ENCODE results near the gene OR7G2.

Gene OR7G2

GRCh38 chr19:9144920-9145319 lies 37.6 kb upstream of the OR7G2 start:
- Histone ChIP-seq H3K9me3 (ENCODE audit: insufficient read depth, low read depth, low read length) (peaks cover 4% of the 10 kb centered on the region), H3K4me3 (ENCODE audit: low read depth, low read length) (no peak overlapping the region), H3K36me3 (ENCODE audit: control insufficient read depth in 1 of 2, insufficient read depth in 2 of 2, low read length in 2 of 2) (peaks cover 8 to 10% of the 10 kb centered on the region in 2 experiments), H3K14ac (ENCODE audit: low read length) (no peak overlapping the region), H2AK5ac (ENCODE audit: low read length) (no peak overlapping the region), H3K23ac (ENCODE audit: low read length) (no peak overlapping the region), H4K8ac (ENCODE audit: low read depth, low read length) (no peak overlapping the region), H3K18ac (ENCODE audit: low read length) (no peak overlapping the region), H3K9ac (ENCODE audit: low read length) (no peak overlapping the region), H2AFZ (ENCODE audit: insufficient read depth, low read length, poor library complexity) (no peak overlapping the region), H3K27me3 (ENCODE audit: insufficient read depth, low read length) (no peaks in the 10 kb centered on the region), H3K79me2 (ENCODE audit: control insufficient read depth, insufficient read depth, low read length, poor library complexity) (peaks cover 15% of the 10 kb centered on the region), H2BK5ac (ENCODE audit: low read depth, low read length, poor library complexity) (no peak overlapping the region), H3K79me1 (ENCODE audit: low read length) (peaks cover 4% of the 10 kb centered on the region), H2BK12ac (ENCODE audit: low read length) (no peak overlapping the region), H4K12ac (ENCODE audit: low read depth, low read length) (no peak overlapping the region), H3K4me2 (ENCODE audit: low read length) (no peak overlapping the region), H3K4ac (ENCODE audit: low read depth, low read length) (peak overlapping the region; percentile 19), H4K91ac (ENCODE audit: low read depth, low read length) (no peak overlapping the region), H2BK120ac (ENCODE audit: insufficient read depth, low read length, poor library complexity) (no peak overlapping the region), H3K4me1 (ENCODE audit: control insufficient read depth in 1 of 2, insufficient read depth in 2 of 2, low read length in 2 of 2) (no peaks in the 10 kb centered on the region), H3K27ac (ENCODE audit: low read depth, low read length) (no peak overlapping the region)
- DNase-seq, result no peak
- WGBS (ENCODE audit: extremely low coverage, insufficient coverage, insufficient read length), result no CpG with 5 or more reads among the region's 5 CpGs

GRCh38 chr19:9140159-9140874 lies 33.0 kb upstream of the OR7G2 start, which contains the start of gene ZNF317:
Gene ZNF317 (plus strand): TSS chr19:9140397. CDS start chr19:9156017, 15,620 bp downstream.
- Histone ChIP-seq H3K9ac (ENCODE audit: low read length) (peak within 1 kb of the TSS; percentile 100), H3K9me3 (ENCODE audit: insufficient read depth, low read depth, low read length) (peaks cover 4% of the 10 kb centered on the region), H3K27ac (ENCODE audit: low read depth, low read length) (no peak within 1 kb of the TSS), H3K36me3 (ENCODE audit: control insufficient read depth in 1 of 2, insufficient read depth in 2 of 2, low read length in 2 of 2) (peaks cover 0 to 2% of the 10 kb centered on the region in 2 experiments), H2BK120ac (ENCODE audit: insufficient read depth, low read length, poor library complexity) (peak within 1 kb of the TSS; percentile 36), H3K79me1 (ENCODE audit: low read length) (peaks cover 4% of the 10 kb centered on the region), H3K4me2 (ENCODE audit: low read length) (peak within 1 kb of the TSS; percentile 97), H4K8ac (ENCODE audit: low read depth, low read length) (peak within 1 kb of the TSS; percentile 84), H3K4me3 (ENCODE audit: low read depth, low read length) (peak within 1 kb of the TSS; percentile 98), H4K12ac (ENCODE audit: low read depth, low read length) (peak within 1 kb of the TSS; percentile 55), H3K14ac (ENCODE audit: low read length) (peak within 1 kb of the TSS; percentile 79), H3K4me1 (ENCODE audit: control insufficient read depth in 1 of 2, insufficient read depth in 2 of 2, low read length in 2 of 2) (peaks cover 0 to 2% of the 10 kb centered on the region in 2 experiments), H2AK5ac (ENCODE audit: low read length) (peak within 1 kb of the TSS; percentile 31), H2BK5ac (ENCODE audit: low read depth, low read length, poor library complexity) (peak within 1 kb of the TSS; percentile 37), H3K23ac (ENCODE audit: low read length) (peak within 1 kb of the TSS; percentile 53), H4K91ac (ENCODE audit: low read depth, low read length) (peak within 1 kb of the TSS; percentile 73), H3K27me3 (ENCODE audit: insufficient read depth, low read length) (no peaks in the 10 kb centered on the region), H3K79me2 (ENCODE audit: control insufficient read depth, insufficient read depth, low read length, poor library complexity) (peaks cover 11% of the 10 kb centered on the region), H2BK12ac (ENCODE audit: low read length) (no peak within 1 kb of the TSS), H3K18ac (ENCODE audit: low read length) (peak within 1 kb of the TSS; percentile 66), H3K4ac (ENCODE audit: low read depth, low read length) (peak within 1 kb of the TSS; percentile 69), H2AFZ (ENCODE audit: insufficient read depth, low read length, poor library complexity) (peak within 1 kb of the TSS; percentile 92)
- WGBS (ENCODE audit: extremely low coverage, insufficient coverage, insufficient read length), result no CpG with 5 or more reads among the region's 43 CpGs
- peak; percentile 93 to 99 for DNase-seq

GRCh38 chr19:9139609-9140158 lies 32.4 kb upstream of the OR7G2 start:
- H3K4me1 ChIP-seq (ENCODE audit: control insufficient read depth in 1 of 2, insufficient read depth in 2 of 2, low read length in 2 of 2), result peaks cover 0 to 2% of the 10 kb centered on the region in 2 experiments
- peaks cover 8% of the 10 kb centered on the region for H3K79me2 ChIP-seq (ENCODE audit: control insufficient read depth, insufficient read depth, low read length, poor library complexity)
- no peak overlapping the region for H3K18ac ChIP-seq (ENCODE audit: low read length)
- no peak overlapping the region for H4K91ac ChIP-seq (ENCODE audit: low read depth, low read length)
- H4K12ac ChIP-seq (ENCODE audit: low read depth, low read length), result no peak overlapping the region
- H3K4ac ChIP-seq (ENCODE audit: low read depth, low read length), result no peak overlapping the region
- WGBS (ENCODE audit: extremely low coverage, insufficient coverage, insufficient read length), result no CpG with 5 or more reads among the region's 8 CpGs
- H2BK120ac ChIP-seq (ENCODE audit: insufficient read depth, low read length, poor library complexity), result no peak overlapping the region
- H2BK12ac ChIP-seq (ENCODE audit: low read length), result no peak overlapping the region
- H4K8ac ChIP-seq (ENCODE audit: low read depth, low read length), result no peak overlapping the region
- no peak overlapping the region for H3K23ac ChIP-seq (ENCODE audit: low read length)
- H3K9me3 ChIP-seq (ENCODE audit: insufficient read depth, low read depth, low read length), result no peaks in the 10 kb centered on the region
- H2AK5ac ChIP-seq (ENCODE audit: low read length), result no peak overlapping the region
- H3K79me1 ChIP-seq (ENCODE audit: low read length), result peaks cover 4% of the 10 kb centered on the region
- peak overlapping the region; percentile 75 for H3K9ac ChIP-seq (ENCODE audit: low read length)
- H3K36me3 ChIP-seq (ENCODE audit: control insufficient read depth in 1 of 2, insufficient read depth in 2 of 2, low read length in 2 of 2), result peaks cover 0 to 2% of the 10 kb centered on the region in 2 experiments
- H2BK5ac ChIP-seq (ENCODE audit: low read depth, low read length, poor library complexity), result no peak overlapping the region
- H3K27ac ChIP-seq (ENCODE audit: low read depth, low read length), result no peak overlapping the region
- no peak overlapping the region for H3K14ac ChIP-seq (ENCODE audit: low read length)
- no peak for DNase-seq
- no peaks in the 10 kb centered on the region for H3K27me3 ChIP-seq (ENCODE audit: insufficient read depth, low read length)
- H3K4me3 ChIP-seq (ENCODE audit: low read depth, low read length), result peak overlapping the region; percentile 63
- peak overlapping the region; percentile 95 for H3K4me2 ChIP-seq (ENCODE audit: low read length)
- peak overlapping the region; percentile 56 for H2AFZ ChIP-seq (ENCODE audit: insufficient read depth, low read length, poor library complexity)

- Histone ChIP-seq H3K14ac (ENCODE audit: low read length) (no peak overlapping the region), H3K27me3 (ENCODE audit: insufficient read depth, low read length) (no peaks in the 10 kb centered on the region), H3K79me2 (ENCODE audit: control insufficient read depth, insufficient read depth, low read length, poor library complexity) (no peaks in the 10 kb centered on the region), H3K36me3 (ENCODE audit: control insufficient read depth in 1 of 2, insufficient read depth in 2 of 2, low read length in 2 of 2) (no peaks in the 10 kb centered on the region), H2BK120ac (ENCODE audit: insufficient read depth, low read length, poor library complexity) (no peak overlapping the region), H4K91ac (ENCODE audit: low read depth, low read length) (no peak overlapping the region), H3K23ac (ENCODE audit: low read length) (no peak overlapping the region), H3K4me2 (ENCODE audit: low read length) (no peak overlapping the region), H3K79me1 (ENCODE audit: low read length) (no peaks in the 10 kb centered on the region), H3K4me1 (ENCODE audit: control insufficient read depth in 1 of 2, insufficient read depth in 2 of 2, low read length in 2 of 2) (no peaks in the 10 kb centered on the region), H2BK5ac (ENCODE audit: low read depth, low read length, poor library complexity) (no peak overlapping the region), H2BK12ac (ENCODE audit: low read length) (no peak overlapping the region), H4K8ac (ENCODE audit: low read depth, low read length) (no peak overlapping the region), H3K27ac (ENCODE audit: low read depth, low read length) (no peak overlapping the region), H2AK5ac (ENCODE audit: low read length) (no peak overlapping the region), H2AFZ (ENCODE audit: insufficient read depth, low read length, poor library complexity) (no peak overlapping the region), H3K9ac (ENCODE audit: low read length) (no peak overlapping the region), H3K4me3 (ENCODE audit: low read depth, low read length) (no peak overlapping the region), H3K18ac (ENCODE audit: low read length) (no peak overlapping the region), H3K9me3 (ENCODE audit: insufficient read depth, low read depth, low read length) (peaks cover 3% of the 10 kb centered on the region), H3K4ac (ENCODE audit: low read depth, low read length) (no peak overlapping the region), H4K12ac (ENCODE audit: low read depth, low read length) (no peak overlapping the region)
- DNase-seq, result no peak
- WGBS (ENCODE audit: extremely low coverage, insufficient coverage, insufficient read length), result no CpG with 5 or more reads among the region's 5 CpGs
Observed at GRCh38 chr19:9132422-9132821, 25.1 kb upstream of the OR7G2 start.
